Daoy (cell line): Measurements from ENCODE around the gene EFEMP2. TPM values are rescaled to one million over a fixed set of nuclear protein-coding genes. Genes with fewer than 3 reads are reported as not detected.

Experiments used
- DNase-seq: peaks from one replicate; pipeline ENCODE4 v3.0.0-alpha.2; 2015; ENCODE audit warnings: low read depth
- total RNA-seq: library from RNA; depleted of rRNA; stranded (reverse); fragments of >200 nt; shearing (Covaris generic); gene quantifications from 2 replicates; pipeline ENCODE4 v1.2.3, GENCODE V29; 2014

Gene EFEMP2
- total RNA-seq, 1 experiment from 2014 or later, result 7.1 TPM

DNA sequence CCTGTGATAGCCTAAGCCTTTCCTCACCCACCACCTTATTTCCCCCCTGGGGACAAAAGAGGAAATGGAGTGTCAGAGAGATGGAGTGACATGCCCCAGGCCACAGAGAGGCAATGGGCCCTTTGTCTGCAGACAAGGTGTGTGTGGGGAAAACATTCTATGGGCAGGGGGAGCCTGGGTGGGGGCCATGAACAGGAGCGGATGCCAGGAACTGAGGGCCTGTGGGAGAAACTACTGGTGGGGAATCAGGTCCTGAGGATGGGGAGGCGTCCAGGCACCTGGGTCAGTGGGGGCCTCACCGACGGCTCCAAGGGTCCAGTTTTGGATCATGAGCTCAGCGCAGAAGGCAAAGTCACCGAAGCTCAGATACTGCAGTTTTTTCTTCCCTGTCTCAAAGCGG lies 12.6 kb upstream of the EFEMP2 start:
- no peak for DNase-seq

DNA sequence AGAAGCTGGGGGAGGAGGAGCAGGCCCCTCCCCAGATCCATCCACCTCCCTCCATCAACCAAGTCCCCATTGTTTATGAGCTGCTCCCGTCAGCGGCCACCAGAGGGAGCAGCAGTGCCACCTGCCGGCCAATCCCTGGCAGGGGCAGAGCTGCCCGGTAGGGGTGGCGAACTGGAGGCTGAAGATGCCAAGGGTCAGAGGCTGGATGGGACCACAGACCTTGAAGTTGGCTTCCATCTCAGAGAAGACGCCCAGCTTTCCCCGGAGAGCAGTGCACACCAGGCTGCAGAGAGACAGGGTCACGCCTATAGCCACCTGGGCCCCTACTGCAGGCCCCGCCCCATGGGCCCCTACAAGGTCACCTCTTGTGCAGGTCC lies 12.1 kb upstream of the EFEMP2 start:
- DNase-seq, result peak; percentile 77

DNA sequence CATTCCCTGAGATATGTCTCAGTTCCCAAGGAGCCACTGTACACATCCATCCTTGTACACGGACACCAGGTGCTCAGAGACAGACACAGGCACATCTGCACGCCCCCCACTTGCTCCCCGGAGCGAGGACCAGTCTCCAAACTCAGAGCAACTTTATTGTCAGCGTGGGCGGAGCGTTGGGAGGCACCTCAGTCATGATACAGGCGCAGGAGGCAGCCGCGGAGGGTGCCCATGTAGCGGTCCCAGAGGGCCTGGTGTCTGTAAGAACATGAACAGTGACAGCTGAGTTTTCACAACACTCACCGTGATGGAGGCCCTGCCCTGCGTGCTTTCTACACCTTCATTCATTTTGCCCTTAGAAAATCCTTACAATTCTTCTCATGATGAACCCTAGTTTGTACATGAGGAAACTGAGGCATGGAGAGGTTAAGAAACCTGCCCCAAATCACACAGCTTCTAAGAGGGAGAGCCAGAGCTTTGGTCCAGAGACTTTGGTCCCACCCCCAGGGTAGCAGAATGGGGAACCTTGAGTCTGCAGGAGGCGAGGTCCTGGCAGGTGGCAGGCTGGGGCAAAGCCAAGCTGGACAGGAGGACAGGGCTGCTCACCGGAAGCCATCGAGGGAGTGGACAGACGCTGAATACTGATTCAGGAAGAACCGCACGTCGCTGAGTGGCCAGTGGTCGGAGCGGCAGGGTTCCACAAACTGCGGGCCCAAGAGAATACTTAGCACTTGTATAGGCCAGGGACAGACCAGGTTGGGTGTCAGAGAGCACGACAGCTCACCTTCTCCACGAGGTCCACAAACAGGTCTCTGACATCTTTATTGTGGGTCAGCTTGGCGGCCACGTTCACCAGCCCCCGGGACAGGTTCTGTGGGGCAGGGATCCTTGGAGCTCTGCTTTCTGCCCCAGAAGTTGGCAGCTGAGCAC lies 11.5 kb upstream of the EFEMP2 start:
- no peak for DNase-seq

DNA sequence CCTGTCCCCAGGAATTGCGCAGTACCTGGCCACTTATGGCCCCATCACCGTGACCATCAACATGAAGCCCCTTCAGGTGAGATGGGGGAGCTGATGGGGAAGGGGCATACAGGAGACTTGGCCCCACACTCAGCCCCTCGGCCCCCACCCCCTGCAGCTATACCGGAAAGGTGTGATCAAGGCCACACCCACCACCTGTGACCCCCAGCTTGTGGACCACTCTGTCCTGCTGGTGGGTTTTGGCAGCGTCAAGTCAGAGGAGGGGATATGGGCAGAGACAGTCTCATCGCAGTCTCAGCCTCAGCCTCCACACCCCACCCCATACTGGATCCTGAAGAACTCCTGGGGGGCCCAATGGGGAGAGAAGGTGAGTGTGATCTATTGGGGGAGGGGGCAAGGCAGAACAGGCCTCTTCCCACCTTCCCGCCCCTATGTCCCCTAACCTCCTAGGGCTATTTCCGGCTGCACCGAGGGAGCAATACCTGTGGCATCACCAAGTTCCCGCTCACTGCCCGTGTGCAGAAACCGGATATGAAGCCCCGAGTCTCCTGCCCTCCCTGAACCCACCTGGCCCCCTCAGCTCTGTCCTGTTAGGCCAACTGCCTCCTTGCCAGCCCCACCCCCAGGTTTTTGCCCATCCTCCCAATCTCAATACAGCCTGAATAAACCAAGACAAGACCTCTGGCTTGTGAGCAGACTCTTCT lies 10.6 kb upstream of the EFEMP2 start:
- no peak for DNase-seq

DNA sequence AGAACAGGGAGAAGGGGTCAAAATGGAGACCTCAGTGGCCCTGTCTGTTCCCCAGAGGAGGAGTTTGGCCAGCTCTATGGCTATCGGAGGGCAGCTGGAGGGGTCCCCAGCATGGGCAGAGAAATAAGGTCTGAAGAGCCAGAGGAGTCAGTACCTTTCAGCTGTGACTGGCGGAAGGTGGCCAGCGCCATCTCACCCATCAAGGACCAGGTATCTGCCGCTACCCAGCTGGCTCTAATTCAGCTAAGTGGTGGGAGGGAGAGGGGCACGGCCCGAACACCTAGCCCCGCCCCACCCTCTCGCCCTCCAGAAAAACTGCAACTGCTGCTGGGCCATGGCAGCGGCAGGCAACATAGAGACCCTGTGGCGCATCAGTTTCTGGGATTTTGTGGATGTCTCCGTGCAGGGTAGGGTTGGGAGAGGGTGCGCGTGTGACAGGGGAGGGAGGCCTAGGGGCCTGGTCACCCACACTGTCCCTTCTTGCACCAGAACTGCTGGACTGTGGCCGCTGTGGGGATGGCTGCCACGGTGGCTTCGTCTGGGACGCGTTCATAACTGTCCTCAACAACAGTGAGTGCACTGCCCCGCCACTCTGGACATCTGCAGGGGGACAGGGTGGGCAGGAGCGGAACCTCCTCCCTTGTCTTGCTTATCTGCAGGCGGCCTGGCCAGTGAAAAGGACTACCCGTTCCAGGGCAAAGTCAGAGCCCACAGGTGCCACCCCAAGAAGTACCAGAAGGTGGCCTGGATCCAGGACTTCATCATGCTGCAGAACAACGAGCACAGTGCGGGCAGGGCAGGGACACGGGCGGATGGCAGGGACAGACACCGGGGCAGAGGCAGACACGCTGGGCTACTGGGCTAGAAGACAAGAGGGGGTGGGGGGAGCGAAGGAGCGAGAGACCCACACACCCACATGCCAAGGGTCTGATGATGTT lies 9.8 kb upstream of the EFEMP2 start:
- no peak for DNase-seq

DNA sequence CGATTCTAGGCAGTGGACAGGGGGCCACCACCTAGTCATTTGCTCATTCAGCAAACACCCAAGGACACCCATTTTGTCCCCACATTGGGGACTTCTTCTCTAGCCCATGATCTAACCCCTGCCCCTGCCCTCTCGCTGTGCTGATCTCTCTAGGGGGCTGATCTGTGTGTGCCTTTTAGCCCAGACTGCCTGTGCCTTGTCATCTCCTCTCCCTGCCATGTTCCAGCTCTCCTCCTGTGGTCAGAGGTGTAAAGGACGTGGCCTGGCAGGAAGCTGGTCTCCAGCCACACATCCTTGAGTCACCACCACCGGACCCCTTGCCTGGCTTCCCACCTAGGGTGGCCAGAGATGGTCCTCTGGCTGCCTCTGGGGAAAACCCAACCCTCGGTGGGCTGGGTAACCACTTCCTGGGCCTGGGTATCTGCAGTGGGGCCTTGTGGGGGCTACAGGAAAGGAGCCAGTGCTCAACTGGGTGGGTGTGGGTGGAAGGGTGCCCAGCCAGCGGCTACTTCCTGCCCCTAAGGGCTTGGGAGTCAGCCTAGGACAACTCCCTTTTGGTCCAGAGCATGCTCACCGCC lies 8.3 kb upstream of the EFEMP2 start:
- DNase-seq, result no peak

DNA sequence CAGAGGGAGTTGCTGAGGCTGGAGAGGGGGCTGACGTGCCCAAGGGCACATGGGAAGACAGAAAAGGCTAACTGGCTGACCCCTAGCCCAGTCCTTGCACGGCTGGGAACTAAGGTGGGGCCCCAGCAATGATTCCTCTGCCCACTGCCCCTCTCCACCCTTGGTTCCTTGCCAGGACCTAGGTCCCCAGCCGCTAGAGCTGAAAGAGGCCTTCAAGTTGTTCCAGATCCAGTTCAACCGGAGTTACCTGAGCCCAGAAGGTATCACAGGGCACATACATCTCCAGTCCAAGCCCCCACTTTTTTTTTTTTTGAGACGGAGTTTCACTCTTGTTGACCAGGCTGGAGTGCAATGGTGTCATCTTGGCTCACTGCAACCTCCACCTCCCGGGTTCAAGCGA lies 7.4 kb upstream of the EFEMP2 start:
- no peak for DNase-seq

DNA sequence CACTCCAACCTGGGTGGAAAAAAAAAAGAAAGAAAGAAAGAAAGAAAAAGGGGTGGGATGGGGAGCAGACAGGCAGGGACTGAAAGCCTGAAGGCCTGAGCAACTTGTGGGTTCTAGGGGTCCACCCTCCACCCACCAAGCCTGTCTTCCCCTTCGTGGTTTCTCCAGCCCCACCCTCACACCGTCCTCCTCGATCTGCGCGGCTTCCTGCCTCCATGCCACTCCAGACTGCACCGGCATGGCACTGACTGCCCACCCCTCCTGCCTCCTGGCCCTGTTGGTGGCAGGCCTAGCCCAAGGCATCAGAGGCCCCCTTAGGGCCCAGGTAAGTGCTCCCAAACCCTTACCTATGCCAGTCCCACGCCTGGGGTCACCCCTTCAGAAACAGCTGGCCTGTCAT lies 7.0 kb upstream of the EFEMP2 start, which contains the start of gene CTSW:
CTSW (plus strand) TSS at position 221 of the 400 bp plus-strand sequence; CDS start at position 239, 18 bp downstream.
- DNase-seq, result no peak

DNA sequence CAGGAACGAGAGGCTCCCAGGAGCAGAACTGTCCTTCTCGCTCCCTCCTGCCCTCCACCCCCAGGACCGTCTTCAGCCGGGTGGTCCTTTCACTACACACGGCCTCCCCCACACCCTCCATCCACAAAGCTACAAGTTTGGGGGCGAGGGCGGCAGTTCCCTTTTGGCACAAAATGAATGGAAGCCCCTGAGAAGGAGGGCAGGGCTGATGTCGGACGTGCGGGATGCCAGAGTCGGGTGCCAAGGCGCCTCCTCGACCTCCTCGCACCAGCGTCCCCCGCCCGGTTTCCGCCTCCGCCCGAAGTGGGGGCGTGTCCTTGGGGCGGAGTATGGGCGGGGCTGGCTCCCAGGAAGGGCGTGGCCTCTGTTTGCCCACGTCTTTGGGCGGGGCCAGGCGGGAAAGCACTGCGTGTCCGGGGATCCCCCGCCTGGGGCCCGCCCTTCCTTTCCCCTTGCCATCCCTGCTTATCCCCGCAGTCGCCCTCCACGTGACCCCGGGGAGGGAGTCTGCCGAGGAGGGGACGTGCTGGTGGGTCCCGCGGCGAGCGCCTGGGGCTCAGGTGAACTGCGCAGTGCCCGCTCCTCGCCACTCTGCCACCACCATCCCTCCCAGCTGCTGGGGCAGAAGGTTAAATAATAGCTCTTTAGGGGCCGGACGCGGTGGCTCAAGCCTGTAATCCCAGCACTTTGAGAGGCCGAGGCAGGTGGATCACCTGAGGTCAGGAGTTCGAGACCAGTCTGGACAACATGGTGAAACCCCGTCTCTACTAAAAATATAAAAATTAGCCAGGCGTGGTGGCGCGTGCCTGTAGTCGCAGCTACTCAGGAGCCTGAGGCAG lies 937 bp upstream of the EFEMP2 start:
- DNase-seq, result peak; percentile 95

DNA sequence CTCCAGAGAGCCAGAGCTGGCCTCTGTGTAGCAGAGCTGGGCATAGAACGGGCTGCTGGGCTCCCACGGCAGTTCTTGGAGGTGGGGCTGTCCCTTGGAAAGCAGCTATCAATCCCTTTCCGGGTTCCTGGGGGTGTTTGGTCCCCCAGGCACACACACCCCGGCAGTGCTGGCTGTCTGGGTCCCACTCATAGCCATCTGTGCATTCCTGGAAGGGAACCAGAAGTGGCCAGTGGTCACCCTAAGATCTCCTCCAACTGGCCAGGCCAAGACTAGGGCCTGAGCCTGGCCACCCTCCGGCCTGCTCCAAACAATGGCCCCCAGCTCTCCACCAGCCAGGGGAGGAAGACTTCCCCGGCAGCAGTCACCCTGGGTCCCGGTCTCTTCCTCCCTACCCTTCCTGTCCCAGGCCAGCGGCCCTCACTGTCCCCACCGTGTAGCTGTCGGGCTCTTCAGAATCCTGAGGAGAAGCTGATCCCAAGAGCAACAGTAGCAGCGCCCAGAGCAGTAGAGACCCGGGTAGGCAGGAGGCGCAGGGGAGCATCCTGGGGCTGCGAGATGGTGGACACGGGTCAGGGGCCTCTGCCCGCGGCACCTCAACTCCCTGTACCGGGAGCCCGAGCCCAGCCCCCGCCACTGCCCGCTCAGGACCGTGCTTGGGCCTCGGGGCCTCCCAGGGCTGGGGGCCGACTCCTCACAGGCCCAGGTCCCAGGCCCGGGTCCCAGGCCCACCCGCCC lies 620 bp downstream of the EFEMP2 start:
- no peak for DNase-seq

DNA sequence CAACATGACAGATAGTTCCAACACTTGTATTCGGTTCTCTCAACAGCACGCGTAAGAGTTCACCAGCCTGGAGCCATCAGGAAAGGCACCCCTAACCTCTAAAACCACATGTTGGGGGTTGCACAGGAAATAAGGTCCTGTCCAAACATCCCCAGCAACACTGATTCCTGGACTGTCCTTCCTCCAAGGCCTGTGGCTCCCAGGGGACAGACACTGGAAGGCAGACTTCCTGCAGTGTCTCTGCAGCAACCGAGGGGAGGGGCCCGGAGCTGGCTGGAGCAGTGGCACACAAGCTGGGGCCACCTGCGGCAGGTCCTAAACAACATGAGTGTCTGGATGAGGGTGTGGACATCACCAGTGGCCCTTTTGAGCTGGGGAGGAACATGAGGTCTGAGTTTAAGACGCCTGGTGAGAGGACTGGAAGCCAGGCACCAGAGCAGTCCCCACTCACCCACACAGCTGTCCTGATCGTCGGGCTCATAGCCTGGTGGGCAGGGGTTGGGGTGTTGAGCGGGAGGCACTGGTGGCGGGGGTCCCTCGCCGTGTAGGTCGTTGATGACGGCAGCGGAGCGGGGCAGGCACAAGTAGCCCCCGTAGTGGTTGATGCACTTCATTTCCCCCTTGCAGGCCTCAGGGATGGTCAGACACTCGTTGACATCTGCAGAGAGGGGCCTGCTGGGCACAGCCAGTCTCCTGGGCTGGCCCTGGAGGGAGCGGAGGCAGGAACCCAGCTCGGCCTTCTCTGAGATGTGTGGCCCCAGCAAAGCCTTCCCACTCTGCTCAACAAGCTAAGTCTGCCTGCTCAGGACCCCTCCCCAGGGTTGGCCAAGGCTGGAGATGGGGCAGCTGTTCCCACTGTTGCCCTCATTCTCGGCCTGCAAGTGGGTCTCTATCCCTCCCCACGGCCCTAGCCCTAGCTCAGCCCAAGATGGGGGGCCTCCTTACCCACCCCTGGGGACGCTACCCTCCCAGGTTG lies 1.6 kb downstream of the EFEMP2 start:
- DNase-seq, result no peak

DNA sequence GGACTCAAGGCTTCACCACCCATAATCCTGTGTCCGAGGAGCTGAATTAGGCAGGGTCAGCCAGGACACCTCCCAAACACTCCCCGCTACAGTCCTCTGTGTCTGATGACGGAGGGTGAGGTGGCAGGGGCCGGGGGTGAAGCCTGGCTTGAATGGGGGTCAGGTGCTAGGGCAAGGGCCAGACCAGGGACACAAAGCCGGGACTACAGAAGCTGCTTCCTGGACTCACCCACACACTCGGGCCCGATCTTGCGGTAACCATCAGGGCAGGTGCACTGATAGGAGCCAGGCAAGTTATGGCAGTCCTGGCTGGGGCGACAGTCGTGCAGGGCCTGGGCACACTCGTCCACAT lies 2.3 kb downstream of the EFEMP2 start:
- no peak for DNase-seq

DNA sequence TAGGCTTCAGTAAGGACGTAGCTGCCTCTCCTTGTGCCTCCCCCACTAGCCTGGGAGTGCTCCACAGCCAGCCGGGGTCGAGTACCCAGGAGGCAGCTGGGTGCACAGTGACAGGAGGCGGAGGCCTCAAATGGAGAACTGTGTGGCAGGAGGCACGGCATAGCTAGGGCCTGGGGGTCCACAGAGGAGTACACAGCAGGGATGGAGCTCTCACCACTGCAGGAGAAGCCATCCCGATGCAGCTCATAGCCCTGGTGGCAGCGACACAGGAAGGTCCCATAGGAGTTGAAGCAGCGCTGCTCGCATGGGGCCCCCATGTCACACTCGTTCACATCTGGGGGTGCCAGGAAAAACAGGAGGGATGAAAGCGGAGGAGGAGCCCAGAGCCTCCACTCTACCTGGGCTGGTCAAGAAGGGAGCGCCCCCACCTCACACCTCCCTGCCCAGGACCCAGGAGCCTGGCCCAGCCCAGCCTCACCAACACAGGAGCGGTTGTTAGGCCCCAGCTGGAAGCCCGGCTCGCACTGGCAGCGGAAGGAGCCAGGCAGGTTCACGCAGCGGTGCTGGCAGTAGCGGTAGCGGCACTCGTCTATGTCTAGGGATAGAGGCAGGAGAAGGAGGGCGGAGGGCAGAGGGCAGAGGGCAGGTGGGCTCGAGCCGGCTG lies 2.8 kb downstream of the EFEMP2 start:
- no peak for DNase-seq

DNA sequence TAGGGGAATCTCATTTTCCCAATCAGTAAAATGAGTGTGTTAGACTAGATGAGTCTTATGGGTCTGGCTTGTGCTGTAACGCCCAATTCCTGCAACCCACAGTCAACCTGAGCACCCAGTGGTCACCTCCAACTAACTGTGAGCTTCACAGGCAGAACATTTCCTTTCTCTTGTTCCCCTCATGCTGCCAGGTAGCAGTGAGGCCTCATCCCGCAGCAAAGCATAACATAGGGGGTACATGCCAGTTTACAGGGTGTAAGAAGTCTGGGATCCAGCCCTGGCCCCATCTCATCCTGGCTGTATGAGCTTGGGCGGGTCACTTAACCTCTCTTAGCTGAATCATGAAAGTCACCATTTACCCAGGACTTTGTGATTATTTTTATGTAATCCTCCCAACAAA lies 3.7 kb downstream of the EFEMP2 start:
- no peak for DNase-seq

DNA sequence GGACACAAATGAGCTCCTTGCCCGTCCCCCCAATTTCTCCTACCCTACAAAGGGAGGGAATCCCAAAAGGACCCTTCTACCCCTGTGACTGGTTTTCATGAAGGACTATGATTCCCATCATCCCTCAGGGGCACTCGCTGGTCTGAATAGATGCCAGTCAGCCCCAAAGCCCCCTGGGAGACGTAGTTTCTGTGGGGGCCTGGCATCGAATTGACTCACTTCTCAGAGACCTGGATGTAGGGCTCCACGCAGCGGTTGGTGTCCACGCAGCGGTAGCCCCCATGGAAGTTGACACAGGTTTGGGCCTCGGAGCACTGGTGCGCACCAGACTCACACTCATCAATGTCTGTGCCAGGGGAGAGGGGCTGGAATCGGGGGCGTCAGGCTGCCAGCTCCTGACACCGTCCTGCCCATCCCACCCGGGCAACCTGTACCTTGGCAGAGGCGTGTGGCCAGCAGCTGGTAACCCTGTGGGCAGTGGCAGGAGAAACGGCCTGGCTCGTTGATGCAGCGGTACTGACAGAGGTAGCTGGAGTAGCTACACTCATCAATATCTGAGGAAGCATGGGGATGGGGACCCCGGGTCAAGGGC lies 4.4 kb downstream of the EFEMP2 start:
- DNase-seq, result no peak

DNA sequence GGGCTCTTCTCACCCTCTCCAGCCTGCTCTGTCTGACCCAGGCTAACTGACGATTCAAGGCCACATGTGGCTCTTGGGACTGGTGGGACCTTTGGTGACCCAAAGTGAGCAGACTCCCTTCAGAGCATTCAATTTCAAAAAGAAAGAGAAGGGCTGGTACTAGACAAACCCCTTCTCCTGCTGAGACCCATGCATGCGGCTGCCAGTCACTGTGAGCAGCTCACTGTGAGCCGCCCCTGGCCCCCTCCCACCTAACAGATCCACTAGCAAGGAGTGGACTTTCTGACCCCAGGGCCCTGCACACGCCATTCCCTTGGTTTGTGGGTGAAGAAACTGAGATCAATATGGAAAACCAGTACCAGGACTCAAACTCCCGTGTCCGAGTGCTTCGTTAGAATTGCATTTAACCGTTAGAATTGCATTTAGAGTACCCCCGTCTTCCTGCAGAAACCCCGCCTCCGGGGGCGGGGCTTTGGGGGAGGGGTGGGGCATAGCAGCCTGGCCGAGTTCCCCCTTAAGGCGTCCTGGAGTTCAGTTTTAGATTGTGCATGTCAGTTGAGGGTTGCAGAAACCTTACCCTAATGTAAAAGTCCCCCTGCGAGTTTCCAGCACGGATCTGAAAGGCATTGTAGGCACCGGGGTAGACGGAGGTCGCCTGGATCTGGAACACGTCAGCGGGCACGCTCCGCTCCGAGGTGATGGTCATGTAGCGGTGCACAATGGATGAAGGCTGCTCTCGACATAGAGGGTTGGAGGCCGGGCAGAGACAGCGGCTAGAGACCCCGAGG lies 5.1 kb downstream of the EFEMP2 start:
- DNase-seq, result no peak
